ENCODE data around the gene RMP24.
A peak's percentile ranks its signal among the peaks of the same experiment; 100 is the strongest.

RMP24 gene

DNA sequence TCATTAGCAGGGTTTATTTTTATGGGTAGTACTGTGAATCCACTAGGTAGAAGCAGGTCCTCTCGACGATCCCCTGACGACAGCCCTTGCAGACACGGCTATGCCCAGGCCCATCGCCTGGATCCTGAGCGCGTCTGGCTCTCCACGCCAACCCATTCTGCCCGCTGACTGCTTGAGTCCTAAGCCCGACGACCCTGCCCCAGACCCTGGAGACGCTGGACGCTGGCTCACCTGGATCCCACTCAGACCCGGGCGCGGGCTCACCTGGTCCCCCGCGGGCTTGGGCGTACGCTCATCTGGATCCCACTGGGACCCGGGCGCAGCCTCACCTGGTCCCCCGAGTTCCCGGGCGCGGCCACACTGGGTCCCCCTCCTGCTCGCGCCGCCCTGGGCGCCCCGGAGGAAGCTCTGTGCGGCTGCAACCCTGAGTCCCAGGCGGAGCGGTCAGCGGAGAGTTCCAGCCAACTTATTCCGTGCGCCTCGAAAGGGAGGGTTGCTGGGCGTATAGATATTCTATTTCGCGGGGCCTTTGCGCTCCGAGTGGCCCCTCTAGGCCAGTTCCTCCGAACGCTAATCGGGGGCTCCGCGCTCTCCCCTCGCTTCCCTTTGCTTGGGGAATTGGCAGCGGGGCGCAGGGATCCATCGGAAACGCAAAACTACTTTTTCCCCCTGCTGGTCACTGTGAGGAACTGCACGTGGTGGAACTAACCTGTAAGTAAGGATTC, 22.4 kb upstream of the RMP24 start:
- Mint-ChIP-seq H3K27ac (no peak overlapping the region), H3K4me3 (peak overlapping the region; percentile 70), H3K9me3 (peaks cover 7% of the 10 kb centered on the region; the same call in 1 of the 3 replicates), H3K4me1 (peaks cover 21% of the 10 kb centered on the region; the same call in 2 of the 3 replicates), H3K36me3 (ENCODE audit: low read depth) (peaks cover 6% of the 10 kb centered on the region; the same call in 2 of the 3 replicates), H3K27me3 (ENCODE audit: insufficient read depth, low read depth, poor library complexity) (peaks cover 3% of the 10 kb centered on the region)
- H3K27me3 ChIP-seq (ENCODE audit: insufficient read depth) = no peaks in the 10 kb centered on the region
- DNase-seq (ENCODE audit: low spot score) (peak; percentile 96), ATAC-seq (peak; percentile 93)
- TF ChIP-seq, protein P1, sequence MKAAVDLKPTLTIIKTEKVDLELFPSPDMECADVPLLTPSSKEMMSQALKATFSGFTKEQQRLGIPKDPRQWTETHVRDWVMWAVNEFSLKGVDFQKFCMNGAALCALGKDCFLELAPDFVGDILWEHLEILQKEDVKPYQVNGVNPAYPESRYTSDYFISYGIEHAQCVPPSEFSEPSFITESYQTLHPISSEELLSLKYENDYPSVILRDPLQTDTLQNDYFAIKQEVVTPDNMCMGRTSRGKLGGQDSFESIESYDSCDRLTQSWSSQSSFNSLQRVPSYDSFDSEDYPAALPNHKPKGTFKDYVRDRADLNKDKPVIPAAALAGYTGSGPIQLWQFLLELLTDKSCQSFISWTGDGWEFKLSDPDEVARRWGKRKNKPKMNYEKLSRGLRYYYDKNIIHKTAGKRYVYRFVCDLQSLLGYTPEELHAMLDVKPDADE (IDR thresholded peaks at IDR 0.05) = no peak
- TF ChIP-seq CREB1 (CRISPR knock-in tag; IDR thresholded peaks at IDR 0.05; ENCODE audit: low read depth) (0 out of 2 replicates have a peak, but pooled peaks have one; percentile 23), EZH2 (IDR thresholded peaks at IDR 0.05; ENCODE audit: low read depth, unreplicated experiment) (no peak), STAT1 (IDR thresholded peaks at IDR 0.05; ENCODE audit: unreplicated experiment) (no peak)
- TF ChIP-seq, protein P2, sequence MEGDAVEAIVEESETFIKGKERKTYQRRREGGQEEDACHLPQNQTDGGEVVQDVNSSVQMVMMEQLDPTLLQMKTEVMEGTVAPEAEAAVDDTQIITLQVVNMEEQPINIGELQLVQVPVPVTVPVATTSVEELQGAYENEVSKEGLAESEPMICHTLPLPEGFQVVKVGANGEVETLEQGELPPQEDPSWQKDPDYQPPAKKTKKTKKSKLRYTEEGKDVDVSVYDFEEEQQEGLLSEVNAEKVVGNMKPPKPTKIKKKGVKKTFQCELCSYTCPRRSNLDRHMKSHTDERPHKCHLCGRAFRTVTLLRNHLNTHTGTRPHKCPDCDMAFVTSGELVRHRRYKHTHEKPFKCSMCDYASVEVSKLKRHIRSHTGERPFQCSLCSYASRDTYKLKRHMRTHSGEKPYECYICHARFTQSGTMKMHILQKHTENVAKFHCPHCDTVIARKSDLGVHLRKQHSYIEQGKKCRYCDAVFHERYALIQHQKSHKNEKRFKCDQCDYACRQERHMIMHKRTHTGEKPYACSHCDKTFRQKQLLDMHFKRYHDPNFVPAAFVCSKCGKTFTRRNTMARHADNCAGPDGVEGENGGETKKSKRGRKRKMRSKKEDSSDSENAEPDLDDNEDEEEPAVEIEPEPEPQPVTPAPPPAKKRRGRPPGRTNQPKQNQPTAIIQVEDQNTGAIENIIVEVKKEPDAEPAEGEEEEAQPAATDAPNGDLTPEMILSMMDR (conservative IDR thresholded peaks at IDR 0.05; ENCODE audit: low read depth in 2 of 2) = peak; percentile 82 to 90
- H3K36me3 ChIP-seq (ENCODE audit: insufficient read depth) = no peaks in the 10 kb centered on the region
- H3K4me3 ChIP-seq = peak overlapping the region; percentile 66
- H3F3A ChIP-seq (replicated peaks; ENCODE audit: low read depth) = no peaks in the 10 kb centered on the region
- H2AFZ ChIP-seq = peak overlapping the region; percentile 84
- H3K79me2 ChIP-seq (replicated peaks; ENCODE audit: insufficient read depth) = peaks cover 41% of the 10 kb centered on the region
- peaks cover 15% of the 10 kb centered on the region for H3K4me1 ChIP-seq (ENCODE audit: insufficient read depth)
- no peaks in the 10 kb centered on the region for H4K20me1 ChIP-seq (replicated peaks; ENCODE audit: insufficient read depth)
- H3K4me2 ChIP-seq = peak overlapping the region; percentile 94
- H3K27ac ChIP-seq (ENCODE audit: low read depth) = no peak overlapping the region
- no peaks in the 10 kb centered on the region; the same call in 1 of the 2 replicates for H3K9me2 ChIP-seq (ENCODE audit: insufficient read depth)

DNA sequence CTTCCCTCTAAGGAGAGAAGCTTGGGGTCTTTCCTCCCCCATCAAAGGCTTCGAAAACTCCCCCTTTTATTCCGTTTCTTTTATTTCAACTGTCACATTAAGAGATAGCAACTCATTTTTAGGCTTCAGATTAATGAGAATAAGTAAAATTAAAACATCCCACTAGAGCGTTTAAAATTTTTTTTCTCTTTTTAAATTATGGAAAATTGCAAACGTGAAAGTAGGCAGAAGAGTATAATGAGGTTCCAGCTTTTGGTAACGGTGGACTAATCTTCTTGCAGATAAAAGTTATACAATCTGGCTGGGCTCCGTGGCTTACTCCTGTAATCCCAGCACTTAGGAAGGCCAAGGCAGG, 21.9 kb upstream of the RMP24 start:
- peak overlapping the region; percentile 70 for H3K4me3 Mint-ChIP-seq
- Histone ChIP-seq H3K9me2 (ENCODE audit: insufficient read depth) (no peaks in the 10 kb centered on the region; the same call in 1 of the 2 replicates), H3K4me1 (ENCODE audit: insufficient read depth) (peaks cover 15% of the 10 kb centered on the region), H3F3A (replicated peaks; ENCODE audit: low read depth) (no peaks in the 10 kb centered on the region), H3K79me2 (replicated peaks; ENCODE audit: insufficient read depth) (peaks cover 38% of the 10 kb centered on the region), H4K20me1 (replicated peaks; ENCODE audit: insufficient read depth) (no peaks in the 10 kb centered on the region), H3K27ac (ENCODE audit: low read depth) (no peak overlapping the region), H3K4me3 (peak overlapping the region; percentile 66), H3K4me2 (peak overlapping the region; percentile 94; the same call in 1 of the 2 replicates), H3K36me3 (ENCODE audit: insufficient read depth) (no peaks in the 10 kb centered on the region), H3K27me3 (ENCODE audit: insufficient read depth) (no peaks in the 10 kb centered on the region), H2AFZ (no peak overlapping the region)
- TF ChIP-seq EZH2phosphoT487 (IDR thresholded peaks at IDR 0.05; ENCODE audit: unreplicated experiment) = no peak
- TF ChIP-seq STAT1 (IDR thresholded peaks at IDR 0.05; ENCODE audit: unreplicated experiment) = no peak
- TF ChIP-seq ZNF331 (CRISPR knock-in tag; IDR thresholded peaks at IDR 0.05; ENCODE audit: low read depth) = no peak
- no peak for DNase-seq (ENCODE audit: low spot score)
- H3K9me3 Mint-ChIP-seq = peaks cover 7% of the 10 kb centered on the region; the same call in 1 of the 3 replicates
- H3K27me3 Mint-ChIP-seq (ENCODE audit: insufficient read depth, low read depth, poor library complexity) = peaks cover 3% of the 10 kb centered on the region
- H3K4me1 Mint-ChIP-seq = peaks cover 21% of the 10 kb centered on the region; the same call in 2 of the 3 replicates
- ATAC-seq = no peak
- H3K27ac Mint-ChIP-seq = no peak overlapping the region
- H3K36me3 Mint-ChIP-seq (ENCODE audit: low read depth) = peaks cover 6% of the 10 kb centered on the region; the same call in 2 of the 3 replicates

All from GM23338 (cell line).